Limb (tissue), 2 donors: Measurements from ENCODE around the gene TSHR.
A peak's percentile ranks its signal among the peaks of the same experiment; 100 is the strongest.

Experiments used
- DNase-seq, 2 donors: peaks; one replicate each; pipeline ENCODE4 v3.0.0-alpha.2; 2016; ENCODE audit errors: extremely low spot score in 2 of 2

TSHR gene

GRCh38 chr14:81132468-81132867 lies 177.0 kb downstream of the TSHR start:
- DNase-seq, result no peak

- DNase-seq, result no peak
Observed at GRCh38 chr14:81133400-81133799, 178.0 kb downstream of the TSHR start.

GRCh38 chr14:81137316-81137715 lies 181.9 kb downstream of the TSHR start:
- DNase-seq, result no peak

GRCh38 chr14:81138429-81138828 lies 183.0 kb downstream of the TSHR start:
- no peak for DNase-seq

GRCh38 chr14:81141426-81141825 lies 186.0 kb downstream of the TSHR start:
- DNase-seq, result no peak

GRCh38 chr14:81143793-81144192 lies 188.4 kb downstream of the TSHR start:
- DNase-seq, result no peak

- DNase-seq, result no peak
Observed at GRCh38 chr14:81144824-81145603, 189.6 kb downstream of the TSHR start.

GRCh38 chr14:81147140-81147897 lies 191.9 kb downstream of the TSHR start:
- DNase-seq, result no peak

GRCh38 chr14:81148635-81149034 lies 193.2 kb downstream of the TSHR start:
- no peak for DNase-seq

- no peak for DNase-seq
Observed at GRCh38 chr14:81153187-81153586, 197.8 kb downstream of the TSHR start.

GRCh38 chr14:81157431-81157830 lies 202.0 kb downstream of the TSHR start:
- no peak for DNase-seq

- no peak for DNase-seq
Observed at GRCh38 chr14:81161088-81161487, 205.7 kb downstream of the TSHR start.

GRCh38 chr14:81161749-81162148 lies 206.3 kb downstream of the TSHR start:
- no peak for DNase-seq

GRCh38 chr14:81162941-81163340 lies 207.5 kb downstream of the TSHR start:
- no peak for DNase-seq

- no peak for DNase-seq
Observed at GRCh38 chr14:81164167-81164774, 208.8 kb downstream of the TSHR start.

- no peak for DNase-seq
Observed at GRCh38 chr14:81165188-81165587, 209.8 kb downstream of the TSHR start.

GRCh38 chr14:81166121-81166520 lies 210.7 kb downstream of the TSHR start:
- DNase-seq, result no peak

GRCh38 chr14:81169267-81169666 lies 213.8 kb downstream of the TSHR start:
- no peak for DNase-seq

- peak in 1 of 2 donors; percentile 8 for DNase-seq
Observed at GRCh38 chr14:81169711-81170103, 214.3 kb downstream of the TSHR start.

- DNase-seq, result peak; percentile 91 to 94
Observed at GRCh38 chr14:81170104-81170828, 214.8 kb downstream of the TSHR start.

GRCh38 chr14:81170829-81171195 lies 215.4 kb downstream of the TSHR start:
- no peak for DNase-seq

GRCh38 chr14:81172353-81172752 lies 216.9 kb downstream of the TSHR start:
- no peak for DNase-seq
